Thyroid gland (tissue), 4 donors: ENCODE measurements around the gene ZNF384. TPM values are rescaled to one million over a fixed set of nuclear protein-coding genes. Genes with fewer than 3 reads are reported as not detected.

Source experiments
- DNase-seq, 2 donors: peaks; one replicate each; pipeline ENCODE4 v3.0.0-alpha.2; 2019
- H3K27ac ChIP-seq, 3 donors: fragments of 200-600 bp; sonication (generic); 1 replicate in 2 of 3; 2 replicates in 1 of 3; pipeline ENCODE4 v1.5.1; 2016 to 2019; ENCODE audit warnings: mild to moderate bottlenecking in 1 of 3, moderate library complexity in 1 of 3
- H3K27me3 ChIP-seq: fragments of 200-600 bp; sonication (generic); one replicate; pipeline ENCODE4 v1.5.1; 2019
- H3K36me3 ChIP-seq, 2 donors: fragments of 200-600 bp; sonication (generic); one replicate each; pipeline ENCODE4 v1.5.1; 2016 to 2019
- H3K4me1 ChIP-seq, 2 donors: fragments of 200-600 bp; sonication (generic); one replicate each; pipeline ENCODE4 v1.5.1; 2017 to 2019
- H3K4me3 ChIP-seq, 3 donors: fragments of 200-600 bp; sonication (generic); replicated peaks in 1 of 3; 1 replicate in 2 of 3; 2 replicates in 1 of 3; pipeline ENCODE4 v1.5.1; 2016; ENCODE audit warnings: mild to moderate bottlenecking in 1 of 3
- H3K9me3 ChIP-seq: fragments of 200-600 bp; sonication (generic); one replicate; pipeline ENCODE4 v1.5.1; 2017
- CTCF ChIP-seq, 6 experiments: fragments of 200-600 bp in 3 of 6; fragments of 450-650 bp in 3 of 6; sonication (generic) in 3 of 6; IDR thresholded peaks; one replicate each; pipeline ENCODE4 v1.5.1; 2016 to 2019; ENCODE audit warnings: antibody characterized with exemption in 6 of 6, mild to moderate bottlenecking in 2 of 6, inconsistent platforms in 1 of 6, moderate library complexity in 1 of 6
- POLR2A ChIP-seq, 2 donors: fragments of 450-650 bp; IDR thresholded peaks; one replicate each; pipeline ENCODE4 v1.6.1; 2017; ENCODE audit warnings: antibody characterized with exemption in 2 of 2, mild to moderate bottlenecking in 2 of 2, moderate library complexity in 1 of 2
- WGBS, 2 donors: methylation state at CpG; one replicate each; pipeline ENCODE4 v1.1.5; 2017; 5-methylcytosine and 5-hydroxymethylcytosine counted together
- intact Hi-C: fragments of 100-400 bp; cut with DNase I; formaldehyde crosslinking; loops from one replicate; pipeline ENCODE4 v1.15.1; 2023
- small RNA-seq: library from RNA; depleted of rRNA; stranded (forward); fragments of <200 nt; gene quantifications from one replicate; pipeline ENCODE3, GENCODE V24; 2016
- total RNA-seq, 4 donors: library from RNA; depleted of rRNA; stranded (reverse); fragments of >200 nt; gene quantifications; one replicate each; pipeline ENCODE4 v1.2.3, GENCODE V29; 2016

Gene ZNF384
- total RNA-seq, 4 donors from 2014 or later: 41.9 to 72.8 (median 53.1) TPM

GRCh38 chr12:6626654-6627283 lies 62.4 kb downstream of the ZNF384 start:
- Histone ChIP-seq H3K9me3 (no peaks in the 10 kb centered on the region), H3K36me3 (no peaks in the 10 kb centered on the region), H3K4me1 (no peaks in the 10 kb centered on the region), H3K4me3 (no peak overlapping the region), H3K27ac (no peak overlapping the region), H3K27me3 (no peaks in the 10 kb centered on the region)
- no peak for DNase-seq
- TF ChIP-seq POLR2A (IDR thresholded peaks at IDR 0.05): no peak
- no peak for TF ChIP-seq CTCF (IDR thresholded peaks at IDR 0.05)
- intact Hi-C loops: loop anchor here (10.0 kb wide), 1 partner anchor 208 kb away; no protein-coding TSS in a partner anchor
- 82 to 91% methylated on average over 8 of the region's 8 CpGs for WGBS, 2 donors

DNA sequence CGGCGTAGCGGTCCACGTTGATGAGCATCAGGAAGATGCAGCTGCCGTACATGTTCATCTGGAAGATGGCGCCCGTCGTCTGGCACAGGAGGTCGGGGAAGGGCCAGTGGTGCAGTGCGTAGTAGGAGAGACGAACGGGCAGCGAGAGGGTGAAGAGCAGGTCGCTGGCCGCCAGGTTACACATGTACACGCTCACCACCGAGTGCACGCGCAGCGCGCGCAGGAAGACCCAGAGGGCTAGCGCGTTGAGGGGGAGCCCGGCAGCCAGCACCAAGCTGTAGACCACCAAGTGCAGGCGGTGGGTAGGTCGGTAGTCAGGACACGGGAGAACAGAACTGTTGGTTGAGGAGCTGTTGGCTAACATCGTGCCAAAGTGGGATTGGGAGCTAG lies 68.3 kb downstream of the ZNF384 start:
- intact Hi-C loops: loop anchor here (2.0 to 10.0 kb wide), 2 partner anchors 26 to 214 kb away; partner anchors contain the start of gene ACRBP
- WGBS, 2 donors: 85 to 87% methylated on average over 29 of the region's 29 CpGs
- no peak for DNase-seq

GRCh38 chr12:6620137-6620884 lies 68.9 kb downstream of the ZNF384 start:
- TF ChIP-seq CTCF (IDR thresholded peaks at IDR 0.05): peak in 5 of 6 experiments; percentile 23 to 65 (median 43)
- TF ChIP-seq POLR2A (IDR thresholded peaks at IDR 0.05): no peak
- Histone ChIP-seq H3K9me3 (no peaks in the 10 kb centered on the region), H3K4me1 (peaks cover 0 to 5% of the 10 kb centered on the region in 2 donors), H3K27me3 (peaks cover 6% of the 10 kb centered on the region), H3K27ac (no peak overlapping the region), H3K36me3 (no peaks in the 10 kb centered on the region), H3K4me3 (no peak overlapping the region)
- intact Hi-C loops: loop anchor here (2.0 to 10.0 kb wide), 2 partner anchors 26 to 214 kb away; partner anchors contain the start of gene ACRBP
- 40 to 65% methylated on average over 17 to 61 of the region's 88 CpGs for WGBS, 2 donors
- DNase-seq: peak; percentile 46 to 55

More for the DNA sequence above, 68.3 kb downstream of the ZNF384 start:
- Histone ChIP-seq H3K4me3 (no peak overlapping the region), H3K9me3 (no peaks in the 10 kb centered on the region), H3K36me3 (no peaks in the 10 kb centered on the region), H3K4me1 (peaks cover 0 to 5% of the 10 kb centered on the region in 2 donors), H3K27ac (no peak overlapping the region), H3K27me3 (peaks cover 6% of the 10 kb centered on the region)
- TF ChIP-seq POLR2A (IDR thresholded peaks at IDR 0.05) (no peak), CTCF (IDR thresholded peaks at IDR 0.05) (no peak)

DNA sequence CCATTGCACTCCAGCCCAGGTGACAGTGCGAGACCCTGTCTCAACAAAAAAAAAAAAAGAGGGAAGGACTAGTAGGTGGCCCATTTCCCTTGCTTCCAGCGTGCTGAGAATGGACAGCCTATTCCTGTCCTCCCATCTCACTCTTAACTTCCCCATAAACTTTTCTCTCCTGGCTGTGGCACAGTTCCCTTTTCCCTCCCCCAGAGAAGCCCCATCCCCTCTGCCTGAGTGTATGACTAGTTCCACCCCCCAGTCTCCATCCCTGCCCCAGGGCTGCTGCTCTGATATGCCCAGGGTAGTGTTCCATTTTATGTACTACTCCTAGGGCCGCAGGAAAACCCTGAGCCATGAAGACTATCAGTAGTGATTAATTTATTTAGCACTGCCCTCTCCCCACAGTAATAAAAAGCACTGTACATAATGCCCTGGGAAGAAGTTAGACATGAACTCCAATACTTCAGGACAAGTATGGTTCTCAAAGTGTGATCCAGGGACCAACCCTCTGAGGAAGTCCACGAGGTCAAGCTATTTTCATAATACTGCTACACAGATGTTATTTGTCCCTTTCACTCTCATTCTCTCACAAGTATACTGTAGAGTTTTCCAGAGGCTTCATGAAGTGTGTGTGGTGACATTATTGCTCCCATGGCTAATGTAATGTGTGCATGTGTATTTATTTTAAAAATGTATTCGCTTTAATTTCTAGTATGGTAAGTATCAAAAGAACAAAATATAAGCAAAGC lies 70.5 kb downstream of the ZNF384 start:
- Histone ChIP-seq H3K4me1 (peaks cover 6 to 12% of the 10 kb centered on the region in 2 donors), H3K9me3 (no peaks in the 10 kb centered on the region), H3K27ac (no peak overlapping the region), H3K27me3 (peaks cover 6% of the 10 kb centered on the region), H3K36me3 (no peaks in the 10 kb centered on the region), H3K4me3 (no peak overlapping the region)
- DNase-seq: no peak
- intact Hi-C loops: loop anchor here (5.0 kb wide), 1 partner anchor 159 kb away; no protein-coding TSS in a partner anchor
- 83 to 85% methylated on average over 5 of the region's 5 CpGs for WGBS, 2 donors
- no peak for TF ChIP-seq POLR2A (IDR thresholded peaks at IDR 0.05)
- no peak for TF ChIP-seq CTCF (IDR thresholded peaks at IDR 0.05)

Small RNA genes within 50 kb of the gene (small RNA-seq; reads per million reads assigned to genes)
- not detected for gene RNU6-781P

Other genes starting within 250 kb of the ZNF384 start
- gene CD27, start 244.4 kb downstream of the ZNF384 start, total RNA-seq: 10 to 100 TPM in 1 of 4 donors, 1 to 10 TPM in 3; 2.7 to 10.8 (median 6.4) TPM
- 10 to 100 TPM; 29.3 to 70.1 (median 59.4) TPM for gene TAPBPL, start 237.3 kb downstream of the ZNF384 start, total RNA-seq
- gene VAMP1, start 218.7 kb downstream of the ZNF384 start, total RNA-seq: 10 to 100 TPM in 3 of 4 donors, 1 to 10 TPM in 1; 7.5 to 25.9 (median 12.8) TPM
- gene MRPL51, start 196.1 kb downstream of the ZNF384 start, total RNA-seq: 10 to 100 TPM; 16.7 to 84.6 (median 46.9) TPM
- gene NCAPD2, start 195.3 kb downstream of the ZNF384 start, total RNA-seq: 10 to 100 TPM; 22.4 to 31.8 (median 28.6) TPM
- gene GAPDH, start 154.9 kb downstream of the ZNF384 start, total RNA-seq: 1,000 to 10,000 TPM; 1,191 to 3,596 (median 1,852) TPM
- 10 to 100 TPM in 1 of 4 donors, 1 to 10 TPM in 3; 5.0 to 10.2 (median 7.5) TPM for gene IFFO1, start 133.3 kb downstream of the ZNF384 start, total RNA-seq
- 10 to 100 TPM; 23.0 to 50.8 (median 35.6) TPM for gene NOP2, start 121.1 kb downstream of the ZNF384 start, total RNA-seq
- gene CHD4, start 82.0 kb downstream of the ZNF384 start, total RNA-seq: 100 to 1,000 TPM; 152 to 337 (median 263) TPM
- gene LPAR5, start 53.4 kb downstream of the ZNF384 start, total RNA-seq: 1 to 10 TPM in 3 of 4 donors, under 1 TPM in 1; 0.78 to 8.1 (median 3.5) TPM
- gene ACRBP, start 41.9 kb downstream of the ZNF384 start, total RNA-seq: 10 to 100 TPM in 2 of 4 donors, 1 to 10 TPM in 2; 8.9 to 11.4 (median 10.4) TPM
- 10 to 100 TPM; 52.7 to 85.1 (median 67.2) TPM for gene ING4, start 26.3 kb downstream of the ZNF384 start, total RNA-seq
- under 1 TPM in 2 of 4 donors, not detected in 2; 0.11 to 0.39 TPM for gene PIANP, start 11.4 kb upstream of the ZNF384 start, total RNA-seq
- gene COPS7A, start 34.7 kb upstream of the ZNF384 start, total RNA-seq: 10 to 100 TPM; 44.5 to 86.7 (median 63.1) TPM
- 100 to 1,000 TPM; 110 to 253 (median 196) TPM for gene MLF2, start 63.8 kb upstream of the ZNF384 start, total RNA-seq
- gene PTMS, start 77.0 kb upstream of the ZNF384 start, total RNA-seq: 100 to 1,000 TPM in 2 of 4 donors, 10 to 100 TPM in 2; 60.0 to 186 (median 103) TPM
- gene LAG3, start 83.1 kb upstream of the ZNF384 start, total RNA-seq: under 1 TPM in 1 of 4 donors, not detected in 3; 0.13 TPM
- 1 to 10 TPM; 3.5 to 8.1 (median 3.9) TPM for gene CD4, start 100.2 kb upstream of the ZNF384 start, total RNA-seq
- 1 to 10 TPM in 1 of 4 donors, under 1 TPM in 3; 0.34 to 1.1 (median 0.56) TPM for gene GPR162, start 132.4 kb upstream of the ZNF384 start, total RNA-seq
- gene P3H3, start 139.0 kb upstream of the ZNF384 start, total RNA-seq: 10 to 100 TPM; 13.6 to 27.9 (median 20.3) TPM
- gene GNB3, start 151.6 kb upstream of the ZNF384 start, total RNA-seq: 1 to 10 TPM in 3 of 4 donors, under 1 TPM in 1; 0.39 to 3.0 (median 2.1) TPM
- gene CDCA3, start 161.9 kb upstream of the ZNF384 start, total RNA-seq: 1 to 10 TPM in 2 of 4 donors, under 1 TPM in 2; 0.73 to 1.3 (median 0.90) TPM
- 10 to 100 TPM; 34.7 to 68.6 (median 58.9) TPM for gene USP5, start 162.8 kb upstream of the ZNF384 start, total RNA-seq
- 100 to 1,000 TPM; 363 to 700 (median 468) TPM for gene TPI1, start 178.2 kb upstream of the ZNF384 start, total RNA-seq
- 10 to 100 TPM; 16.3 to 35.0 (median 25.6) TPM for gene SPSB2, start 183.9 kb upstream of the ZNF384 start, total RNA-seq
- 10 to 100 TPM in 3 of 4 donors, 1 to 10 TPM in 1; 8.7 to 16.4 (median 13.0) TPM for gene LRRC23, start 215.4 kb upstream of the ZNF384 start, total RNA-seq
- 10 to 100 TPM; 13.0 to 25.3 (median 19.8) TPM for gene ENO2, start 225.2 kb upstream of the ZNF384 start, total RNA-seq
- 100 to 1,000 TPM in 1 of 4 donors, 10 to 100 TPM in 3; 53.3 to 100 (median 84.9) TPM for gene ATN1, start 238.6 kb upstream of the ZNF384 start, total RNA-seq